HG03354 (cell line): ENCODE data around the gene BRICD5.
"Not testable (repeated sequence)": the region's sequence is repeated elsewhere in the genome, so short reads cannot be mapped to it uniquely, and the experiment has no call there.

Experiments
- ATAC-seq: cut with Tn5 transposase; IDR thresholded peaks from one replicate; pipeline ENCODE4 v1.9.1; 2021; ENCODE audit warnings: mild to moderate bottlenecking; ENCODE audit not compliant: unreplicated experiment, poor library complexity, severe bottlenecking

BRICD5 gene

GRCh38 chr16:2210386-2211365 lies at the start of gene BRICD5:
TSS of gene BRICD5 (minus strand) at chr16:2210863. CDS start at chr16:2210833, 30 bp downstream.
- ATAC-seq, result no peak

- no peak for ATAC-seq
Measured at GRCh38 chr16:2260250-2260649, 49.6 kb upstream of the BRICD5 start.

GRCh38 chr16:2258530-2258929 lies 47.9 kb upstream of the BRICD5 start:
- not testable (repeated sequence) for ATAC-seq

GRCh38 chr16:2257726-2258125 lies 47.1 kb upstream of the BRICD5 start:
- ATAC-seq, result no peak

GRCh38 chr16:2256531-2257140 lies 46.0 kb upstream of the BRICD5 start:
- no peak for ATAC-seq

GRCh38 chr16:2253293-2253692 lies 42.6 kb upstream of the BRICD5 start:
- ATAC-seq, result no peak

GRCh38 chr16:2252806-2253148 lies 42.1 kb upstream of the BRICD5 start:
- ATAC-seq, result no peak

- ATAC-seq, result peak; percentile 79
Measured at GRCh38 chr16:2251296-2252111, 40.8 kb upstream of the BRICD5 start, which contains the start of gene ECI1. TSS of gene ECI1 (minus strand) at chr16:2251587. CDS start at chr16:2251566, 21 bp downstream.

GRCh38 chr16:2250652-2251295 lies 40.1 kb upstream of the BRICD5 start:
- no peak for ATAC-seq

- ATAC-seq, result no peak
Measured at GRCh38 chr16:2246301-2246885, 35.7 kb upstream of the BRICD5 start.

GRCh38 chr16:2244926-2245795 lies 34.5 kb upstream of the BRICD5 start:
- ATAC-seq, result no peak

- no peak for ATAC-seq
Measured at GRCh38 chr16:2244301-2244700, 33.6 kb upstream of the BRICD5 start.

- ATAC-seq, result no peak
Measured at GRCh38 chr16:2243781-2244180, 33.1 kb upstream of the BRICD5 start.

GRCh38 chr16:2243031-2243528 lies 32.4 kb upstream of the BRICD5 start:
- no peak for ATAC-seq

GRCh38 chr16:2242598-2242997 lies 31.9 kb upstream of the BRICD5 start:
- no peak for ATAC-seq

- ATAC-seq, result not testable (repeated sequence)
Measured at GRCh38 chr16:2240331-2240730, 29.7 kb upstream of the BRICD5 start.

GRCh38 chr16:2238838-2239675 lies 28.4 kb upstream of the BRICD5 start:
- no peak for ATAC-seq
